ENCODE data around the gene ACTN3.

DNA sequence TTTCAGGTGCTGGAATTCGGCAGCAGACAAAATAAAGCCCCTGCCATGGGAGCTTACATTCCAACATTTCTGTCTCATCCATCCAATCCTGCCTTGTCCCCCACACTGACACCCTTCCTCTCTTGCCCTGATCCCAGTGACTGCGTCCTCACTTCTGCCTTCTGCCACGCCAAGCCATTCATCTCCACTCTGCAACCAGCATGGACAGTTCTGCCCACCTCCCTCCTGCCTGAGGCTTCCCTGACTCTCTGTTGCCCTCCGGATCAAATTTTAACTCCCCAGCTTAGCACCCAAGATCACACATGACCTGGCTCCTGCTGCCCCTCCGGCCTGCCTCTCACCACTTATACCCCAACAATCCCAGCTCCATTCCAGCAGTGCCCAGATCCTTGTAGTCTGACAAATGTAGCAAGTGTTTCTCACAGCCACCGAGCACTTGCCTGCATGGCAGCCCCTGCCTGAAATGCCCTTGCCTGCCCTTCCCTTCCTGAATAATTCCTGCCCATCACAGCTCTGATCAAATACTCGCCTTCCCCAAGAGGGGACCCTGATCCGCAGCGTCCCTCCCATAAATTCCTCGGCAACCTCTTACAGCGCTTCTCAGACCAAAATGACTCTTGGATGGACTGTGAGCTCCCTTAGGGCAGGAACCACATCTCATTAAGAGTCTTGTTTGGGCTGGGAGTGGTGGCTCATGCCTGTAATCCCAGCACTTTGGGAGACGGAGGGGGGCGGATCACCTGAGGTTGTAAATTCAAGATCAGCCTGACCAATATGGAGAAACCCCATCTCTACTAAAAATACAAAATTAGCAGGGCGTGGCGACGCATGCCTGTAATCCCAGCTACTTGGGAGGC is 2.3 kb downstream of the ACTN3 start:
- TF ChIP-seq, protein P1, sequence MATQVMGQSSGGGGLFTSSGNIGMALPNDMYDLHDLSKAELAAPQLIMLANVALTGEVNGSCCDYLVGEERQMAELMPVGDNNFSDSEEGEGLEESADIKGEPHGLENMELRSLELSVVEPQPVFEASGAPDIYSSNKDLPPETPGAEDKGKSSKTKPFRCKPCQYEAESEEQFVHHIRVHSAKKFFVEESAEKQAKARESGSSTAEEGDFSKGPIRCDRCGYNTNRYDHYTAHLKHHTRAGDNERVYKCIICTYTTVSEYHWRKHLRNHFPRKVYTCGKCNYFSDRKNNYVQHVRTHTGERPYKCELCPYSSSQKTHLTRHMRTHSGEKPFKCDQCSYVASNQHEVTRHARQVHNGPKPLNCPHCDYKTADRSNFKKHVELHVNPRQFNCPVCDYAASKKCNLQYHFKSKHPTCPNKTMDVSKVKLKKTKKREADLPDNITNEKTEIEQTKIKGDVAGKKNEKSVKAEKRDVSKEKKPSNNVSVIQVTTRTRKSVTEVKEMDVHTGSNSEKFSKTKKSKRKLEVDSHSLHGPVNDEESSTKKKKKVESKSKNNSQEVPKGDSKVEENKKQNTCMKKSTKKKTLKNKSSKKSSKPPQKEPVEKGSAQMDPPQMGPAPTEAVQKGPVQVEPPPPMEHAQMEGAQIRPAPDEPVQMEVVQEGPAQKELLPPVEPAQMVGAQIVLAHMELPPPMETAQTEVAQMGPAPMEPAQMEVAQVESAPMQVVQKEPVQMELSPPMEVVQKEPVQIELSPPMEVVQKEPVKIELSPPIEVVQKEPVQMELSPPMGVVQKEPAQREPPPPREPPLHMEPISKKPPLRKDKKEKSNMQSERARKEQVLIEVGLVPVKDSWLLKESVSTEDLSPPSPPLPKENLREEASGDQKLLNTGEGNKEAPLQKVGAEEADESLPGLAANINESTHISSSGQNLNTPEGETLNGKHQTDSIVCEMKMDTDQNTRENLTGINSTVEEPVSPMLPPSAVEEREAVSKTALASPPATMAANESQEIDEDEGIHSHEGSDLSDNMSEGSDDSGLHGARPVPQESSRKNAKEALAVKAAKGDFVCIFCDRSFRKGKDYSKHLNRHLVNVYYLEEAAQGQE (IDR thresholded peaks at IDR 0.05), result no peak
- TF ChIP-seq POLR2AphosphoS2 (conservative IDR thresholded peaks at IDR 0.05; ENCODE audit: low read length) (no peak), CEBPB (IDR thresholded peaks at IDR 0.05) (no peak), POLR2A (IDR thresholded peaks at IDR 0.05; ENCODE audit: low read length) (no peak), JUNB (IDR thresholded peaks at IDR 0.05) (no peak), MAFK (IDR thresholded peaks at IDR 0.05; ENCODE audit: partially characterized antibody) (no peak), EP300 (IDR thresholded peaks at IDR 0.05) (no peak)

All from A549 (cell line).